Activated T-helper 17 cell treated with anti-CD3 and anti-CD28 coated beads, Interleukin-2, amount 50 U/mL, for 72 hours (primary cell): Measurements from ENCODE around the gene CAND1. TPM values are rescaled to one million over a fixed set of nuclear protein-coding genes. Genes with fewer than 3 reads are reported as not detected.

Experiments
- ATAC-seq: fragments of 150-1000 bp; cut with Tn5 transposase; replicated peaks from 2 replicates; pipeline ENCODE4 v1.10.0; 2021; ENCODE audit warnings: mild to moderate bottlenecking, moderate library complexity
- H3K27ac Mint-ChIP-seq: one replicate; pipeline ENCODE4 v1.8.0; 2022; ENCODE audit warnings: mixed read lengths
- H3K27me3 Mint-ChIP-seq: one replicate; pipeline ENCODE4 v1.8.0; 2022; ENCODE audit warnings: mixed read lengths
- H3K36me3 Mint-ChIP-seq: one replicate; pipeline ENCODE4 v1.8.0; 2022; ENCODE audit warnings: low read depth, mild to moderate bottlenecking, mixed read lengths
- H3K4me1 Mint-ChIP-seq: one replicate; pipeline ENCODE4 v1.8.0; 2022; ENCODE audit warnings: mixed read lengths
- H3K4me3 Mint-ChIP-seq: one replicate; pipeline ENCODE4 v1.8.0; 2022; ENCODE audit warnings: mild to moderate bottlenecking, mixed read lengths
- H3K9me3 Mint-ChIP-seq: one replicate; pipeline ENCODE4 v1.8.0; 2022; ENCODE audit warnings: mixed read lengths
- total RNA-seq, 2 donors: library from RNA; stranded (reverse); gene quantifications; one replicate each; pipeline ENCODE4 v1.2.3, GENCODE V29; 2022

Gene CAND1
- total RNA-seq, 2 donors from 2014 or later = 171 to 197 TPM

DNA sequence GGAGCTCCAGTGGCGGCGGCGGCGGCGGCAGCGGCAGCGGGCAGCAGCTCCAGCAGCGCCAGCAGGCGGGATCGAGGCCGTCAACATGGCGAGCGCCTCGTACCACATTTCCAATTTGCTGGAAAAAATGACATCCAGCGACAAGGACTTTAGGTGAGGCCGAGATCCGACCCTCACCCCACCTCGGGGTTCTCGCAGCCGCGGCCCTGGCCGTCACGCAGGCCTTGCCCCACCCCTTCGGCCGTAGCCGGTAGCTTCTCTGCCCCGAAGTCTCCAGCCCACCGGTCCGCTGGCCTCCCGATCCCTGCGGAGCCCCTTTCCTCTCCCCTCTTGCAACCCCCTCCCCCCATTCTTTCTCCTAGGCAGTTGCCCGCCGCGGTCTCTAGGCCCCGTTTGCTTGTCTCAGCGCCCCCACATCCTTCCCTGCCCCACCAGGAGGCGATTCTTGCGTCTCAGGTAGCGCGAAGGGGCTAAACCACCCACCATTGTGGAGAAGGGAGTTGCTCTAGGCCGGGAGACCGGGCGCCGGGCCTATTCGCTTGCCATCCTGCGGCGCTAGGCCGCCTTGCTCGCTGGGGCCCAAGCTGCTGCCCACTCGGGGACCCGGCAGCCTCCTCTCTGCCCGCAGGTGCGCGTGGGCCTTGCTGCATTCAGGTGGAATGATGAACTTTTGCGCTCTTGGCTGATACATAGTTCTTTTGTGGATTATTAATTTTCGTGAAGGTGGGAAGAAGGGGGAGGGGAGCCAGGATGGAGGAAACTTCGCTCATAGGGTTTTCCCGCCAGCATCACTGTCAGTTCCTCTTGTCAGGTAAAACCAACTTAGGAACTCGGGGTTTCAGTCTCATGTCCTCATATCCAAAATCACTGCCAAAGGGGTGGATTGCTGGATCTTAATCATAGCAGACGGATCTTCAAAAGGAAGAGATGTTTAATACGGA is 745 bp downstream of the CAND1 start:
- H3K27ac Mint-ChIP-seq = peak overlapping the region; percentile 98
- H3K9me3 Mint-ChIP-seq = no peaks in the 10 kb centered on the region
- H3K4me3 Mint-ChIP-seq = peak overlapping the region; percentile 95
- H3K36me3 Mint-ChIP-seq = peaks cover 55% of the 10 kb centered on the region
- no peaks in the 10 kb centered on the region for H3K27me3 Mint-ChIP-seq
- peaks cover 9% of the 10 kb centered on the region for H3K4me1 Mint-ChIP-seq
- peak; percentile 6 for ATAC-seq

DNA sequence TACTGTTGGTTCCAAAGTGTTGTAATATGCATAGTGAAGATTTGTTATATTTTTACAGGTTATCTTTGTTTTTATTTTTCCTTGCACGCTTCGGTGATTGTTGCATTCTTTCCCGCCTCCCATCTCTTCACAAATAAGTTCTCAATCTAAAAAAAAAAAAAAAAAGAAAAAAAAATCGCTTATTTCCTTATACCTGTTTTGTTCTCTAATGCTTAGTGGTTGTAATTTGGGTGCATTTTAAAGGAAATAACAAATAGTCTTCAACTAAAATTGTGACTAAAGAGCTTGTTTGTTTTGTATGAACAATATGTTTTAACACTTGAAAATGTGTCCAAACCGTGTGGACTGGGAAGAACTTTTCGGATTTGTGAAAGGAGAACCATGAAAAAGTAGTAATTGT is 1.5 kb downstream of the CAND1 start:
- peak overlapping the region; percentile 98 for H3K27ac Mint-ChIP-seq
- peak overlapping the region; percentile 95 for H3K4me3 Mint-ChIP-seq
- no peaks in the 10 kb centered on the region for H3K27me3 Mint-ChIP-seq
- no peak for ATAC-seq
- peaks cover 16% of the 10 kb centered on the region for H3K4me1 Mint-ChIP-seq
- no peaks in the 10 kb centered on the region for H3K9me3 Mint-ChIP-seq
- H3K36me3 Mint-ChIP-seq = peaks cover 62% of the 10 kb centered on the region

DNA sequence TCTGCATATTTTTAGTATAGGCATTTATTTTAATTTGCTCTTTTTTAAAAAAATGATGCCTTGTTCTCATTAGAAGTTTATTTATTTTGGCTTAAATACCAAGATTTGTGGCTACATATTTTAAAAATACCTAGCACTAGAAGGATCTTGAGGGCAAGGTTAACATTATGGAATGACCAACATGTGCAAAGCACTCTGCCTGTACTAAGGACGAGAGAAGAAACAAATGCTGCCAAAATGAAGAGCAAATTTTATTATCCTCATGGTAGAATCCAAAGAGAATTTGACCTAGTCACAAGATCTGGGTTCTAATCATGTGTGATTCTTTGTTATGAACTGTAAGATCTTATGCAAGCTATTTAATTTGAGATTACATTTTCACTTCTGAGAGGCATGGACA is 2.8 kb downstream of the CAND1 start:
- Mint-ChIP-seq H3K27ac (no peak overlapping the region), H3K36me3 (peaks cover 76% of the 10 kb centered on the region), H3K27me3 (no peaks in the 10 kb centered on the region), H3K4me1 (peaks cover 28% of the 10 kb centered on the region), H3K9me3 (no peaks in the 10 kb centered on the region), H3K4me3 (peak overlapping the region; percentile 95)
- ATAC-seq = no peak

DNA sequence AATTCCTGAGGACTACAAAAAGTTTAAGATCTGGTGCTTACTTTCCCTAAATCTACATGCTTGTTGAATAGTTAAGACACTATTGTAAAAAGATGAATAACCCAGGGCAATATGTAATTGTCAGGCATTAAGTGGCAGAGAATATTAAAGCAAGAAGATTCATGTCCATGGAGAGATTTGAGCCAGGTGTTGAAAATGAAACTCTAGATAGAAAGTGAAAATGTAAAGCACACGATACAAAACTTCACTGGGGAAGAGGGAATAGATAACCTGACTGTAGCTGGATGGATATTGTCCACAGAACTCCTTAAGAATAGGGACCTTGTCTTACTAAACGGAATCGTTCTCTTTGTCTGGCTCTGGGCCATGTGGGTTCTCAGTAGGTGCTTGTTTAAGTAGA is 5.0 kb downstream of the CAND1 start:
- Mint-ChIP-seq H3K9me3 (no peaks in the 10 kb centered on the region), H3K27ac (no peak overlapping the region), H3K4me3 (peak overlapping the region; percentile 37), H3K36me3 (peaks cover 87% of the 10 kb centered on the region), H3K4me1 (peaks cover 33% of the 10 kb centered on the region), H3K27me3 (no peaks in the 10 kb centered on the region)
- ATAC-seq = no peak

DNA sequence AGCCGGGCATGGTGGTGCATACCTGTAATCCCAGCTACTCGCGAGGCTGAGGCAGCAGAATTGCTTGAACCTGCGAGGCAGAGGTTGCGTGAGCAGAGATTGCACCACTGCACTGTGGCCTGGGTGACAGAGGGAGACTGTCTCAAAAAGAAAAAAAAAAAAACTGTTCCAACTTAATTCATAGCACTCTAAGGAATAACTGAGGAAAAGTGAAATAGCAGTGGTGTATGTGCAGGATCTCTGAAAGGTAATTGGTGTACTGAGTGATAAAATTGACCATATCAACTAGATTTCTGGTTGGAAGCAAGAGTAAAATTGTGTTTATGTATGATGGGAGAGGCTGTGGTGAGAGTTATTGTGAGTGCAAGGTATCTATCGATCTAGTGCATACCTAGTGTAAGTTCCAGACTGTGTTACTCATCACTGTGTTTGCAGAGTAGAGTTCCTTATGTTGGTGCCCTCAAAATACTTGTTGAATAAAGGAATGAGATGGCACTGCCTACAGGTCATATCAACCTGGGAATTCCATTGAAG is 6.3 kb downstream of the CAND1 start:
- peaks cover 80% of the 10 kb centered on the region for H3K36me3 Mint-ChIP-seq
- peaks cover 36% of the 10 kb centered on the region for H3K4me1 Mint-ChIP-seq
- no peak for ATAC-seq
- H3K27ac Mint-ChIP-seq = peak overlapping the region; percentile 21
- H3K9me3 Mint-ChIP-seq = no peaks in the 10 kb centered on the region
- no peaks in the 10 kb centered on the region for H3K27me3 Mint-ChIP-seq
- H3K4me3 Mint-ChIP-seq = peak overlapping the region; percentile 37

- Mint-ChIP-seq H3K4me3 (peak overlapping the region; percentile 37), H3K9me3 (no peaks in the 10 kb centered on the region), H3K27ac (peak overlapping the region; percentile 21), H3K36me3 (peaks cover 79% of the 10 kb centered on the region), H3K4me1 (peaks cover 36% of the 10 kb centered on the region), H3K27me3 (no peaks in the 10 kb centered on the region)
- ATAC-seq = no peak
Observed at GRCh38 chr12:67276421-67276820, 7.3 kb downstream of the CAND1 start.

- ATAC-seq = no peak
- Mint-ChIP-seq H3K36me3 (peaks cover 82% of the 10 kb centered on the region), H3K27ac (no peak overlapping the region), H3K9me3 (no peaks in the 10 kb centered on the region), H3K27me3 (no peaks in the 10 kb centered on the region), H3K4me3 (no peak overlapping the region), H3K4me1 (peaks cover 39% of the 10 kb centered on the region)
Observed at GRCh38 chr12:67279637-67280036, 10.5 kb downstream of the CAND1 start.

DNA sequence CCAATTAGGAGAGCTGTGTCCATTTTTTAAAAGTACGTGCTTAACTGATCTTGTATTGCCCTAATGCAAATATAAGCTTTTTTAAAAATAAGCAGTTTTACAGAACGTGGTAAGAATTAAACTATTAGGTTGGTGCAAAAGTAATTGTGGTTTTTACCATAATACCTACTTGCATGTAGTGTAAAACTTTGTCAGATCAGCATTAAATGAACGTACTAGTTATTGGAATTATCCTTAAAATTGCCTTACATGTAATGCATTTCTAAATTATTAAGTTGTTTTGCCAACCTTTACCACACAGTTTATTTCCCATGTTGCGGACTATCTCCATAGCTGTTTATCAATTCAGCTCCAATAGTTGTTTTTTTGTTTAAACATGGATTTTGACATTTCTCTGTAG is 10.9 kb downstream of the CAND1 start:
- no peak for ATAC-seq
- H3K9me3 Mint-ChIP-seq = no peaks in the 10 kb centered on the region
- peaks cover 37% of the 10 kb centered on the region for H3K4me1 Mint-ChIP-seq
- H3K36me3 Mint-ChIP-seq = peaks cover 82% of the 10 kb centered on the region
- H3K27me3 Mint-ChIP-seq = no peaks in the 10 kb centered on the region
- H3K27ac Mint-ChIP-seq = no peak overlapping the region
- H3K4me3 Mint-ChIP-seq = no peak overlapping the region

DNA sequence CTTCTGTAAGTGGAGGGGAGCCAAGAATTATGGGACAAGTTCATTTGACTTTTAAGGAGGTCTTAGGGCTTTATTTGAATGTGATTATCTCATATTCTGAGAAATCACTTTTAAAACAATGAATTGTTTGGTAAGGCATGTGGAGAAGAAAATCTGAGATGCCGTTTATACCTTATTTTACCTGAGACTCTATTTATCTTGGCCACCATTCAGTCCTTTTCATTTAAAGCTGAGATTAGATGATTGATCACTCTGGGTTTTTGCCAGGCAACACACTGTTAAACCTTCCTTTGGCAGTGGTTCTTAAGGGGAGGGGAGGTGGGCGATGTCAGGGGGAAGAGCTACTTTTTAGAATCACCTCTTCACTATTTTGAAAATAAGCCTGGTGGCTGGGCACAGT is 11.4 kb downstream of the CAND1 start:
- Mint-ChIP-seq H3K4me3 (no peak overlapping the region), H3K27me3 (no peaks in the 10 kb centered on the region), H3K27ac (no peak overlapping the region), H3K4me1 (peaks cover 33% of the 10 kb centered on the region), H3K9me3 (no peaks in the 10 kb centered on the region), H3K36me3 (peaks cover 81% of the 10 kb centered on the region)
- no peak for ATAC-seq

- no peak for ATAC-seq
- H3K27me3 Mint-ChIP-seq = no peaks in the 10 kb centered on the region
- H3K4me3 Mint-ChIP-seq = no peak overlapping the region
- H3K9me3 Mint-ChIP-seq = no peaks in the 10 kb centered on the region
- H3K36me3 Mint-ChIP-seq = peaks cover 90% of the 10 kb centered on the region
- peaks cover 33% of the 10 kb centered on the region for H3K4me1 Mint-ChIP-seq
- no peak overlapping the region for H3K27ac Mint-ChIP-seq
Observed at GRCh38 chr12:67284561-67284960, 15.4 kb downstream of the CAND1 start.

- peaks cover 32% of the 10 kb centered on the region for H3K4me1 Mint-ChIP-seq
- peaks cover 99% of the 10 kb centered on the region for H3K36me3 Mint-ChIP-seq
- no peak for ATAC-seq
- H3K27ac Mint-ChIP-seq = no peak overlapping the region
- no peaks in the 10 kb centered on the region for H3K9me3 Mint-ChIP-seq
- no peak overlapping the region for H3K4me3 Mint-ChIP-seq
- H3K27me3 Mint-ChIP-seq = no peaks in the 10 kb centered on the region
Observed at GRCh38 chr12:67286257-67286656, 17.1 kb downstream of the CAND1 start.

DNA sequence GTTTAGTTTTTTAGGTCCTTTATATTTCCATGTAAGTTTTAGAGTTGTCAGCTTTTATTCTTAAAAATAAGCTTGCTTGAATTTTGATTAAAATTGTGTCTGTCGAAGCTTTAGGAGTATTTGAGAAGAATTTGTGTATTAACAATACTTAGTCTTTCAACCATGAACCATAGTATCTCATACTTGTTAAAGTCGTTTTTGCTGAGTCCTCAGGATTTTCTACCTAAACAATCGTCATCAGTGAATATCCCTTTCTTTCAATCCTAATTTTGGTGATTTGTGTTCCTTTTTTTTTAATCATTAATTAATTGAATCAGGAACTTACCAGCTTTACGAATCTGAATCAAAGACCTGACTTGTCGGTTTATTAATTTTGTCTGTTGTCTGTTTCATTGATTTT is 18.2 kb downstream of the CAND1 start:
- ATAC-seq = no peak
- Mint-ChIP-seq H3K36me3 (peaks cover 98% of the 10 kb centered on the region), H3K27ac (peak overlapping the region; percentile 28), H3K27me3 (no peaks in the 10 kb centered on the region), H3K4me1 (peaks cover 30% of the 10 kb centered on the region), H3K9me3 (no peaks in the 10 kb centered on the region), H3K4me3 (no peak overlapping the region)

- Mint-ChIP-seq H3K36me3 (peaks cover 98% of the 10 kb centered on the region), H3K4me3 (peak overlapping the region; percentile 2), H3K9me3 (no peaks in the 10 kb centered on the region), H3K4me1 (peaks cover 30% of the 10 kb centered on the region), H3K27ac (peak overlapping the region; percentile 40), H3K27me3 (no peaks in the 10 kb centered on the region)
- ATAC-seq = no peak
Observed at GRCh38 chr12:67288561-67288960, 19.4 kb downstream of the CAND1 start.

GRCh38 chr12:67290378-67290777 is 21.2 kb downstream of the CAND1 start:
- H3K27ac Mint-ChIP-seq = no peak overlapping the region
- no peaks in the 10 kb centered on the region for H3K9me3 Mint-ChIP-seq
- H3K4me3 Mint-ChIP-seq = no peak overlapping the region
- ATAC-seq = no peak
- H3K36me3 Mint-ChIP-seq = peaks cover 99% of the 10 kb centered on the region
- no peaks in the 10 kb centered on the region for H3K27me3 Mint-ChIP-seq
- H3K4me1 Mint-ChIP-seq = peaks cover 25% of the 10 kb centered on the region

GRCh38 chr12:67299526-67299925 is 30.4 kb downstream of the CAND1 start:
- peaks cover 100% of the 10 kb centered on the region for H3K36me3 Mint-ChIP-seq
- H3K4me1 Mint-ChIP-seq = peaks cover 15% of the 10 kb centered on the region
- H3K4me3 Mint-ChIP-seq = no peak overlapping the region
- no peak overlapping the region for H3K27ac Mint-ChIP-seq
- no peaks in the 10 kb centered on the region for H3K27me3 Mint-ChIP-seq
- no peak for ATAC-seq
- no peaks in the 10 kb centered on the region for H3K9me3 Mint-ChIP-seq
